H9 (cell line): Measurements from ENCODE around the gene FARS2. TPM values are rescaled to one million over a fixed set of nuclear protein-coding genes. Genes with fewer than 3 reads are reported as not detected.

Source experiments
- DNase-seq: peaks from one replicate; pipeline ENCODE4 v3.0.0-alpha.2; 2017
- H2AFZ ChIP-seq: one replicate; pipeline ENCODE4 v1.6.1; 2013; ENCODE audit warnings: mild to moderate bottlenecking, low read length, control low read depth, moderate library complexity
- H2AK5ac ChIP-seq: 2 replicates; pipeline ENCODE4 v1.6.1; 2013; ENCODE audit warnings: low read length, control low read depth, mixed read lengths; ENCODE audit not compliant: insufficient read length
- H2BK120ac ChIP-seq: one replicate; pipeline ENCODE4 v1.6.1; 2013; ENCODE audit warnings: low read depth, mild to moderate bottlenecking, low read length, control low read depth, inconsistent platforms; ENCODE audit not compliant: poor library complexity, severe bottlenecking
- H2BK12ac ChIP-seq: 2 replicates; pipeline ENCODE4 v1.6.1; 2013; ENCODE audit warnings: low read length, control low read depth, mixed read lengths, low read depth; ENCODE audit not compliant: insufficient read length
- H2BK15ac ChIP-seq: 2 replicates; pipeline ENCODE4 v1.6.1; 2013; ENCODE audit warnings: low read depth, low read length, control low read depth
- H2BK20ac ChIP-seq: one replicate; pipeline ENCODE4 v1.6.1; 2013; ENCODE audit warnings: low read depth, mild to moderate bottlenecking, low read length, control low read depth, inconsistent platforms; ENCODE audit not compliant: poor library complexity, severe bottlenecking
- H2BK5ac ChIP-seq: 2 replicates; pipeline ENCODE4 v1.6.1; 2013; ENCODE audit warnings: low read length, control low read depth, mixed read lengths; ENCODE audit not compliant: insufficient read length
- H3K14ac ChIP-seq: 2 replicates; pipeline ENCODE4 v1.6.1; 2013; ENCODE audit warnings: low read length, control low read depth; ENCODE audit not compliant: insufficient read depth
- H3K18ac ChIP-seq: 2 replicates; pipeline ENCODE4 v1.6.1; 2013; ENCODE audit warnings: low read depth, mild to moderate bottlenecking, mixed read lengths, low read length, control low read depth; ENCODE audit not compliant: insufficient read length
- H3K23ac ChIP-seq: 2 replicates; pipeline ENCODE4 v1.6.1; 2013; ENCODE audit warnings: low read length, control low read depth, mixed read lengths, low read depth; ENCODE audit not compliant: insufficient read length
- H3K23me2 ChIP-seq: 2 replicates; pipeline ENCODE4 v1.6.1; 2013; ENCODE audit warnings: low read depth, mild to moderate bottlenecking, mixed read lengths, low read length, control low read depth; ENCODE audit not compliant: insufficient read length, poor library complexity, severe bottlenecking
- H3K27ac ChIP-seq: 2 replicates; pipeline ENCODE4 v1.5.1; 2013; ENCODE audit warnings: low read length, control low read depth, mixed read lengths, low read depth; ENCODE audit not compliant: insufficient read length
- H3K27me3 ChIP-seq: 2 replicates; pipeline ENCODE4 v1.6.1; 2013; ENCODE audit warnings: low read length, control low read depth, inconsistent platforms; ENCODE audit not compliant: insufficient read depth
- H3K4ac ChIP-seq: 2 replicates; pipeline ENCODE4 v1.6.1; 2013; ENCODE audit warnings: low read depth, mild to moderate bottlenecking, control low read depth, inconsistent platforms, low read length, moderate library complexity
- H3K4me1 ChIP-seq: 2 replicates; pipeline ENCODE4 v1.6.1; 2013; ENCODE audit warnings: low read length, control low read depth, inconsistent platforms; ENCODE audit not compliant: insufficient read depth
- H3K4me2 ChIP-seq: 2 replicates; pipeline ENCODE4 v1.6.1; 2013; ENCODE audit warnings: low read length, control low read depth, mixed read lengths; ENCODE audit not compliant: insufficient read length, insufficient read depth
- H3K56ac ChIP-seq: 2 replicates; pipeline ENCODE4 v1.6.1; 2013; ENCODE audit warnings: low read depth, mild to moderate bottlenecking, mixed read lengths, low read length, control low read depth; ENCODE audit not compliant: insufficient read length
- H3K79me1 ChIP-seq: 2 replicates; pipeline ENCODE4 v1.6.1; 2013; ENCODE audit warnings: low read depth, mild to moderate bottlenecking, moderate library complexity, low read length, control low read depth, inconsistent platforms; ENCODE audit not compliant: insufficient read depth, poor library complexity, severe bottlenecking
- H3K79me2 ChIP-seq: 2 replicates; pipeline ENCODE4 v1.6.1; 2013; ENCODE audit warnings: low read length, control low read depth, inconsistent platforms; ENCODE audit not compliant: insufficient read depth
- H3K9ac ChIP-seq: 2 replicates; pipeline ENCODE4 v1.6.1; 2013; ENCODE audit warnings: low read length, control low read depth, mixed read lengths; ENCODE audit not compliant: insufficient read length; ENCODE audit errors: extremely low read depth
- H3K9me3 ChIP-seq: one replicate; pipeline ENCODE4 v1.6.1; 2013; ENCODE audit warnings: low read depth, low read length, inconsistent platforms; ENCODE audit not compliant: control insufficient read depth
- H3T11ph ChIP-seq: one replicate; pipeline ENCODE4 v1.6.1; 2013; ENCODE audit warnings: mild to moderate bottlenecking, low read length, control low read depth, inconsistent platforms
- H4K20me1 ChIP-seq: one replicate; pipeline ENCODE4 v1.6.1; 2013; ENCODE audit not compliant: control insufficient read depth, insufficient read length, insufficient read depth
- H4K5ac ChIP-seq: 2 replicates; pipeline ENCODE4 v1.6.1; 2013; ENCODE audit warnings: low read depth, mild to moderate bottlenecking, mixed read lengths, low read length, control low read depth; ENCODE audit not compliant: insufficient read length
- H4K8ac ChIP-seq: replicated peaks from 2 replicates; pipeline ENCODE4 v1.6.1; 2013; ENCODE audit warnings: low read length, control low read depth, mixed read lengths, low read depth; ENCODE audit not compliant: insufficient read length
- H4K91ac ChIP-seq: 2 replicates; pipeline ENCODE4 v1.6.1; 2013; ENCODE audit warnings: low read depth, mild to moderate bottlenecking, moderate library complexity, mixed read lengths, low read length, control low read depth; ENCODE audit not compliant: insufficient read length
- H3K27ac Mint-ChIP-seq, 3 experiments: 2 replicates in 2 of 3; 3 replicates in 1 of 3; pipeline ENCODE4 v1.8.0; 2020 to 2021; ENCODE audit warnings: mixed read lengths in 3 of 3, mild to moderate bottlenecking in 1 of 3, moderate library complexity in 1 of 3
- H3K27me3 Mint-ChIP-seq: 2 replicates; pipeline ENCODE4 v1.8.0; 2021; ENCODE audit warnings: low read depth, mild to moderate bottlenecking, moderate library complexity, mixed read lengths
- H3K36me3 Mint-ChIP-seq, 3 experiments: 2 replicates in 2 of 3; 3 replicates in 1 of 3; pipeline ENCODE4 v1.8.0; 2020 to 2021; ENCODE audit warnings: low read depth in 3 of 3, mixed read lengths in 3 of 3; ENCODE audit not compliant: insufficient read depth in 1 of 3
- H3K4me1 Mint-ChIP-seq, 2 experiments: 2 replicates each; pipeline ENCODE4 v1.8.0; 2020; ENCODE audit warnings: mixed read lengths in 2 of 2
- H3K4me3 Mint-ChIP-seq, 2 experiments: 2 replicates in 1 of 2; 3 replicates in 1 of 2; pipeline ENCODE4 v1.8.0; 2020 to 2021; ENCODE audit warnings: mild to moderate bottlenecking in 2 of 2, mixed read lengths in 2 of 2, moderate library complexity in 1 of 2
- H3K9me3 Mint-ChIP-seq, 2 experiments: 2 replicates in 1 of 2; 3 replicates in 1 of 2; pipeline ENCODE4 v1.8.0; 2020; ENCODE audit warnings: mild to moderate bottlenecking in 2 of 2, mixed read lengths in 2 of 2, moderate library complexity in 1 of 2
- CTCF ChIP-seq: fragments of 200-600 bp; sonication (generic); conservative IDR thresholded peaks from 3 replicates; pipeline ENCODE4 v1.8.0; 2021; ENCODE audit warnings: antibody characterized with exemption, mild to moderate bottlenecking
- WGBS: extraction: QIAGEN DNeasy Blood & Tissue Kit; methylation state at CpG from one replicate; pipeline ENCODE4 v1.1.7; 2013; ENCODE audit warnings: missing lambda C conversion rate, low lambda C conversion rate, mixed read lengths; ENCODE audit not compliant: insufficient read length; ENCODE audit errors: extremely low coverage; 5-methylcytosine and 5-hydroxymethylcytosine counted together
- total RNA-seq: library from RNA; stranded (reverse); gene quantifications from 2 replicates; pipeline ENCODE4 v1.2.1, GENCODE V29; 2021

Gene FARS2
- total RNA-seq, 1 experiment from 2014 or later: 8.5 TPM

- no peaks in the 10 kb centered on the region for H3K9me3 Mint-ChIP-seq
- H3T11ph ChIP-seq: no peak overlapping the region
- no peak overlapping the region for H3K27ac ChIP-seq
- H4K5ac ChIP-seq: no peak overlapping the region
- H2AK5ac ChIP-seq: no peak overlapping the region
- no peaks in the 10 kb centered on the region for H4K20me1 ChIP-seq
- no peak overlapping the region for H3K14ac ChIP-seq
- H4K8ac ChIP-seq: no peak overlapping the region
- no peak overlapping the region for H2AFZ ChIP-seq
- no peak overlapping the region for H2BK5ac ChIP-seq
- H3K9me3 ChIP-seq: no peaks in the 10 kb centered on the region
- WGBS: no CpG with 5 or more reads among the region's 2 CpGs
- no peaks in the 10 kb centered on the region for H3K27me3 Mint-ChIP-seq
- no peak for DNase-seq
- no peak overlapping the region for H2BK20ac ChIP-seq
- no peak overlapping the region for H3K4me2 ChIP-seq
- TF ChIP-seq CTCF: no peak
- H2BK12ac ChIP-seq: no peak overlapping the region
- H3K9ac ChIP-seq: no peak overlapping the region
- H3K23ac ChIP-seq: no peak overlapping the region
- H3K4me1 Mint-ChIP-seq: peaks cover 21 to 25% of the 10 kb centered on the region in 2 experiments
- no peak overlapping the region for H2BK120ac ChIP-seq
- no peak overlapping the region for H4K91ac ChIP-seq
- no peak overlapping the region for H2BK15ac ChIP-seq
- H3K23me2 ChIP-seq: no peaks in the 10 kb centered on the region
- H3K18ac ChIP-seq: no peak overlapping the region
- H3K27me3 ChIP-seq: no peaks in the 10 kb centered on the region
- peaks cover 3% of the 10 kb centered on the region for H3K79me1 ChIP-seq
- no peak overlapping the region for H3K4ac ChIP-seq
- H3K4me1 ChIP-seq: peaks cover 3% of the 10 kb centered on the region; the same call in 1 of the 2 replicates
- peaks cover 0 to 5% (median 3%) of the 10 kb centered on the region in 3 experiments; a peak in 2 of 7 replicates for H3K36me3 Mint-ChIP-seq
- no peak overlapping the region for H3K27ac Mint-ChIP-seq
- no peak overlapping the region for H3K56ac ChIP-seq
- H3K4me3 Mint-ChIP-seq: no peak overlapping the region
- H3K79me2 ChIP-seq: no peaks in the 10 kb centered on the region
Measured at GRCh38 chr6:5231289-5231688, 30.0 kb upstream of the FARS2 start.
